HuH-7.5 (cell line): ENCODE results near the gene SERINC1.
A peak's percentile ranks its signal among the peaks of the same experiment; 100 is the strongest.
"Not testable (repeated sequence)": the region's sequence is repeated elsewhere in the genome, so short reads cannot be mapped to it uniquely, and the experiment has no call there.

Experiments used
- DNase-seq: peaks from one replicate; pipeline ENCODE4 v3.0.0; 2011; ENCODE audit warnings: low spot score

Gene SERINC1

GRCh38 chr6:122471107-122472021, at the start of gene SERINC1:
SERINC1 (minus strand) TSS chr6:122471807; CDS start chr6:122471737, 70 bp downstream.
- DNase-seq = peak; percentile 55

DNA sequence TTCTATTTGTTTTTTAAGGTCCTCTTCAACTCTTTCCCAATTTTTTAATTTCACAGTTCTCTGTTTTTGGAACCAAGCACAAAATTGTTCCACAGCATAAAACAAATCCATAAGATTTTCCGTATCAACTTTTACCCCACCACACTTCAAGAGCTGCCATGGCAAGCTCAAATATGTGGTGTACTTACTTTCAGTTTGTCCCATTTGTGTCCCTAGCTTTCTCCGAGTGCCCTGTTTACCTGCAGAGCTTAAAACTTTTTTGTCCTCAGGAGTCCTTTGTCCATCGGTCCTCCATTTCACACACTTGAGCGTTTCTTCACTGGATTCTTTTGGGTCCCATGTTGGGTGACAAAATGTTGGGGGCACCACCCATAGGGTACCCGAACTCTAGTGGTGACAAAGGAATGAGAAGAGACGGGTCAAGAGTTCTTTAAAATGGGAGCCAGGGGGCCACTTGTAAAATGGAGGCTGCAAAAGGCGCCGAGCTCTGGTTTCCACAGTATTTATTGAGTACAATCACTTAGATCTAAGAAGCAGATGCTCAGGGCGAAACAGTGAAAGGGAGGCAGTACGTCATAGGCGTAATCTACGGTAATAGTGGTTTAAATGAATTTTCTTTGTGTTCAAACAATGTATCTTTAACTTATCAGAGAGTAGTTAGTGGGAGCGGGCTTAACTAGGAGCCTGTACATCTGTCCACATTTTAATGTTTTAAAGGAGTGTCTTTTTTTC, 39.8 kb upstream of the SERINC1 start:
- no peak for DNase-seq

GRCh38 chr6:122505170-122505569, 33.6 kb upstream of the SERINC1 start:
- not testable (repeated sequence) for DNase-seq

- no peak for DNase-seq
Observed at GRCh38 chr6:122501475-122501874, 29.9 kb upstream of the SERINC1 start.

DNA sequence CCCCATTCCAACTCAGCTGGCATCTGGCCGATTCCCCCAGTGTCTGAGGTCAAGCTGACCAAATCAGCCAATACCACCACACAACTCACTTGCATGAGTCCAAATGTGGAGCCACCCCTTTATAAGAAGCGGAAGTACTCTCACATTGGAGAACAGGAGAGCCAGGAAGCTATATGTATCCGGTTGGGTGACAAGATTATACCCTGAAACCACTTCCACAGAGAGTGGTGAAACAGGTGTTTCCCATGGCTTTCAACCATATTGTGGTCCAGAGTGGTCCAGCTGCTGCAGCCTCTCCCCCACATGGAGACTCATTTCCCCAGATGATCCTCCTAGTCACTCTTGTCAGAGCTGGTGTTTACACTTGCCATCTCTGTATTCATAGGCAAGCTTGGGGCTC, 24.0 kb upstream of the SERINC1 start:
- no peak for DNase-seq

GRCh38 chr6:122494665-122495272, 23.2 kb upstream of the SERINC1 start:
- no peak for DNase-seq

DNA sequence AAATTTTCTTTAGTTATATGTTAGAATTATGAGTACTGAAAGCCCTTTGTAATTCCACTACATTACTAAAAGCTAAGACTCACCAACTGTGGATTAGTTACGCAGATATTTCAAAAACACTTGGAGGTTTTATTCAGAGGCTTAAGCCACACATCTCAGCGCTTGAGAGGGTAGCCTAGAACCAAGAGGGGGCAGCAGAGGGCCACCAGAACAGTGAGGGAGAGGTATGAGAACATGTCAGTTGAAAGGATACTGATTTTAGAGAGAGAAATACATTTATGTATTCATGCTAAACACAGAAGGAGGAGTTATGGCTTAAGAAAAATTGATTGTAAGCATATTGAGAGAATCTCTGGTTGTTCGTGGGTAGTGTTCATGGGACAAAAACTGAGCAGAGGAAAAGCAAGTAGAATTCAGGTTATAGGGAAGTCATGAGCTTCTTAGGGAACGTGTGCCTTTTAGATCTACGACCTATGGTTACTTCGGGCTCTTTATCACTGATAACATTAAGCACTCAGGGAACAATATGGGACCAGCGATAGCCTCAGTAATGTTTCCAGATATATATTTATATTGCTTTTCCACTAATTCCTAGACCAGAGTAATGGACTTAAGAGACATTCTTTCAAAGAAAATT, 20.4 kb upstream of the SERINC1 start:
- DNase-seq = peak; percentile 33

GRCh38 chr6:122490607-122491006, 19.0 kb upstream of the SERINC1 start:
- no peak for DNase-seq

- DNase-seq = no peak
Observed at GRCh38 chr6:122484760-122485159, 13.2 kb upstream of the SERINC1 start.

- DNase-seq = no peak
Observed at GRCh38 chr6:122482750-122483080, 11.1 kb upstream of the SERINC1 start.

GRCh38 chr6:122476131-122476530, 4.5 kb upstream of the SERINC1 start:
- no peak for DNase-seq

DNA sequence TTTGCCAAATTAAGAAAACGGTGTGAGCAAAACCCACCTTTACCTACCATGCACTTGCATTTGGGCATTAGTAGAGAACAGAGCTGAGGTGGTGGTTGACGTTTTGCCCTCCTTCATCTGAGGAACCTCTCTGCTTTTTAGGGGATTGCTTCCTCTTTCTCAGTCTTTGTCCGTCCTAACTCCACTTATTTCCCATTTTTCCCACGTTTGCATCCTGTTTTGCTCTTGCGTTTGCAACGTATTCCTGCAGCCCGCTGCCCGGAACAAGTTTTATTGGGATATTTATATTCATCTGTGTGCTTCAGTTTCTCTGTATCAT, 374 bp upstream of the SERINC1 start:
- DNase-seq = no peak

DNA sequence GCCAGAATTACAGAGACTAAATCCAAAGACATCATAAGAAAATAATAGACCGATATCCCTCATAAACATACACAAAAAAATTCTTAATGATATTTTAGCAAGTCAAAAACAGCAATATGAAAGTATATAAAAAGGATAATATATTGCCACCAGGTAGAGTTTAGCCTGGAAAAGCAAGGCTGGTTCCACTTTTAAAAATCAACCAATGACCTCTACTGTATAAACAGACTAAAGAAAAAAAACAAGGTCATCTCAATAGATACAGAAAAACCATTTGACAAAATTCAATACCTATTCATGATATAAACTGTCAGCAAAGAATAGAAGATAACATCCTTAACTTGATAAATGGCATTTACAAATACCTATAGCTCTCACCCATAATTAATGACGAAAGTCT, 9.7 kb downstream of the SERINC1 start:
- DNase-seq = no peak

GRCh38 chr6:122459865-122460416, 11.7 kb downstream of the SERINC1 start:
- DNase-seq = not testable (repeated sequence)

DNA sequence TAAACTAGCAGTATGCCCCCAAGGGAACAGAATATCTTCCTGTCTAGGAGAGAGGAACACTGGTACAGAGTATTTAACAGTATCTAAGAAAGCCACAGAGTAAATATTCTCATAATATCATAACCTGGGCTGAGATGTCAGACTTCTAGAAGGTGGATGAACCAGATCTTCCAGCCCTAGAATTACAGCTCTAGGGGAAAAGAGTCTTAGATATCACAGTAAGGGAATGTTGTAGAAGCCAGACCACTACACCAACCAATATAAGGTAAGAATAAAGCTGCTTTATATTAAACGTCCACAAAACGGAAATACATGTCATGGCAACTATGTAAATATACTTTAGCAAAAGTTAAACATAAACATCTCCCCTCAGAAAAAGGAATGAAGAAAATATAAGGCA, 12.4 kb downstream of the SERINC1 start:
- no peak for DNase-seq

GRCh38 chr6:122458087-122458486, 13.5 kb downstream of the SERINC1 start:
- no peak for DNase-seq

- not testable (repeated sequence) for DNase-seq
Observed at GRCh38 chr6:122455116-122455515, 16.5 kb downstream of the SERINC1 start.

GRCh38 chr6:122454673-122455072, 16.9 kb downstream of the SERINC1 start:
- no peak for DNase-seq

GRCh38 chr6:122452509-122452908, 19.1 kb downstream of the SERINC1 start:
- DNase-seq = no peak

- DNase-seq = no peak
Observed at GRCh38 chr6:122449069-122449468, 22.5 kb downstream of the SERINC1 start.

DNA sequence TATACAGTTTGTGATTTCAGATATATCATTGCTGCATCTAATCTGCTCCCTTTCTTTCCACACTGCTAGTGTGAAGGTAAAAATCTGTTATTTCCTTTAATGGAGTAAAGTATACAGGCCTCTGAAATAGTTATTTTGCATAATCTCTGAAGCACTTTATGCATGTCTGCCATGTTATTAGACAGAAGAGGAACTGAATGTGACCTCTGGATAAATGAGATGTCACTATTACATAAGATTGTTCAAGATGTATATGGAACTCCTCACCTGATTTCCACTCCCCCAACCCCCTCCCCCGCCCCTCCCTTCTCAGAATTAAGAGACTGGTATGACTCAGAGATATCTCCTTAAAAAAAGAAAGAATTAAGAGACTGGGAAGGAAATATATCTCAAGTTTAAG, 26.3 kb downstream of the SERINC1 start:
- DNase-seq = no peak

GRCh38 chr6:122438975-122439374, 32.6 kb downstream of the SERINC1 start:
- no peak for DNase-seq
